HCT116 (cell line): ENCODE measurements around the gene TULP4. TPM values are rescaled to one million over a fixed set of nuclear protein-coding genes. Genes with fewer than 3 reads are reported as not detected.

Experiments
- ATAC-seq: fragments of 200-7000 bp; cut with Tn5 transposase; 2 replicates; pipeline ENCODE4 v1.9.1; 2020; ENCODE audit warnings: mild to moderate bottlenecking, moderate library complexity
- BruUV-seq: library from RNA; stranded (reverse); fragments of 400-500 nt; replicated peaks from 2 replicates; lab custom pipeline; 2021; lab: Mats Ljungman, UMichigan
- CTCF ChIA-PET: fragments of 300-600 bp; sonication (Branson Sonifier 250); formaldehyde crosslinking; loops from one replicate; lab custom pipeline; 2021; ENCODE audit warnings: antibody characterized with exemption; lab: Charles Lee
- POLR2A ChIA-PET: fragments of 300-600, 350-600 bp; sonication (Branson Sonifier 250); formaldehyde crosslinking; loops from one replicate; lab custom pipeline; 2021; ENCODE audit warnings: antibody characterized with exemption; lab: Charles Lee
- RAD21 ChIA-PET, 2 experiments: fragments of 300-600 bp; sonication (Branson Sonifier 250); formaldehyde crosslinking; loops; one replicate each; lab custom pipeline; 2023; ENCODE audit warnings: low total read pairs in 2 of 2; ENCODE audit not compliant: uncharacterized antibody in 2 of 2, unreplicated experiment in 2 of 2, low non-redundant PET in 1 of 2; lab: Charles Lee
- DNase-seq: peaks from one replicate; pipeline ENCODE4 v3.0.0-alpha.2; 2010; ENCODE audit warnings: low read depth, low spot score
- H2AFZ ChIP-seq: fragments of 200-600 bp; shearing (Covaris generic), sonication (generic); 2 replicates; pipeline ENCODE4 v1.6.1; 2017; ENCODE audit warnings: low read depth, mixed run types, mixed read lengths, antibody characterized with exemption, low read length; ENCODE audit not compliant: poor library complexity, severe bottlenecking
- H3K27ac ChIP-seq: 2 replicates; pipeline ENCODE4 v1.5.1; 2012; ENCODE audit warnings: low read depth, low read length
- H3K27me3 ChIP-seq: fragments of 200-600 bp; sonication (generic); 2 replicates; pipeline ENCODE4 v1.6.1; 2016; ENCODE audit warnings: mixed run types, low read length, mixed read lengths; ENCODE audit not compliant: insufficient read depth
- H3K36me3 ChIP-seq, 2 experiments: fragments of 200-500 bp in 1 of 2; fragments of 200-600 bp in 1 of 2; sonication (Bioruptor generic) in 1 of 2; sonication (generic) in 1 of 2; 2 replicates each; pipeline versions ENCODE4 v1.5.1 to v1.6.1; 2014 to 2016; ENCODE audit warnings: low read length in 2 of 2, inconsistent platforms in 1 of 2, mixed read lengths in 1 of 2, mixed run types in 1 of 2; ENCODE audit not compliant: insufficient read depth in 2 of 2, control insufficient read depth in 1 of 2
- H3K4me1 ChIP-seq, 2 experiments: fragments of 200-600 bp in 1 of 2; sonication (generic) in 1 of 2; 2 replicates each; pipeline versions ENCODE4 v1.5.1 to v1.6.1; 2012 to 2017; ENCODE audit warnings: low read length in 2 of 2, inconsistent platforms in 1 of 2, mild to moderate bottlenecking in 1 of 2, mixed read lengths in 1 of 2, mixed run types in 1 of 2, moderate library complexity in 1 of 2; ENCODE audit not compliant: insufficient read depth in 2 of 2, control insufficient read depth in 1 of 2
- H3K4me2 ChIP-seq: fragments of 200-600 bp; sonication (generic); 2 replicates; pipeline ENCODE4 v1.6.1; 2017; ENCODE audit warnings: mixed run types, low read length, mixed read lengths
- H3K4me3 ChIP-seq, 2 experiments: fragments of 200-600 bp in 1 of 2; sonication (generic) in 1 of 2; replicated peaks in 1 of 2; 2 replicates each; pipeline ENCODE4 v1.5.1; 2011 to 2016; ENCODE audit warnings: low read length in 2 of 2, control low read depth in 1 of 2, low read depth in 1 of 2, mild to moderate bottlenecking in 1 of 2, mixed read lengths in 1 of 2, mixed run types in 1 of 2
- H3K79me2 ChIP-seq: fragments of 200-600 bp; sonication (generic); 2 replicates; pipeline ENCODE4 v1.6.1; 2017; ENCODE audit warnings: mild to moderate bottlenecking, mixed run types, low read length, moderate library complexity, mixed read lengths; ENCODE audit not compliant: insufficient read depth
- H3K9ac ChIP-seq: fragments of 200-600 bp; sonication (generic); 2 replicates; pipeline ENCODE4 v1.6.1; 2016; ENCODE audit warnings: low read length, mixed read lengths
- H3K9me2 ChIP-seq: fragments of 200-600 bp; sonication (generic), shearing (Covaris generic); 2 replicates; pipeline ENCODE4 v1.6.1; 2017; ENCODE audit warnings: mixed run types, mild to moderate bottlenecking, moderate library complexity; ENCODE audit not compliant: insufficient read depth
- H3K9me3 ChIP-seq, 2 experiments: fragments of 200-500 bp in 1 of 2; fragments of 200-600 bp in 1 of 2; sonication (Bioruptor generic) in 1 of 2; sonication (generic) in 1 of 2; 2 replicates each; pipeline ENCODE4 v1.6.1; 2014 to 2017; ENCODE audit warnings: low read length in 2 of 2, mixed read lengths in 2 of 2, inconsistent platforms in 1 of 2, low read depth in 1 of 2, mild to moderate bottlenecking in 1 of 2, mixed run types in 1 of 2, moderate library complexity in 1 of 2; ENCODE audit not compliant: control insufficient read depth in 1 of 2, insufficient read depth in 1 of 2
- H4K20me1 ChIP-seq: fragments of 200-600 bp; sonication (generic), shearing (Covaris generic); 2 replicates; pipeline ENCODE4 v1.6.1; 2017; ENCODE audit warnings: mixed run types, mild to moderate bottlenecking, moderate library complexity; ENCODE audit not compliant: insufficient read depth
- ATF3 ChIP-seq: IDR thresholded peaks from 2 replicates; pipeline ENCODE4 v1.6.1; 2012
- CBX3 ChIP-seq: IDR thresholded peaks from 2 replicates; pipeline ENCODE4 v1.6.1; 2012; ENCODE audit warnings: low read depth
- EZH2 ChIP-seq: fragments of 200-600 bp; sonication (generic); IDR thresholded peaks from 2 replicates; pipeline ENCODE4 v1.6.1; 2017; ENCODE audit warnings: antibody characterized with exemption, mixed run types
- EZH2phosphoT487 ChIP-seq: fragments of 200-600 bp; IDR thresholded peaks from 2 replicates; pipeline ENCODE4 v1.6.1; 2018; ENCODE audit warnings: antibody characterized with exemption, borderline replicate concordance
- POLR2A ChIP-seq: IDR thresholded peaks from 2 replicates; pipeline ENCODE4 v1.7.0; 2011; ENCODE audit warnings: borderline replicate concordance; ENCODE audit not compliant: insufficient read depth, insufficient read length; ENCODE audit errors: extremely low read depth
- POLR2AphosphoS5 ChIP-seq: IDR thresholded peaks from 2 replicates; pipeline ENCODE4 v1.6.1; 2011; ENCODE audit warnings: mild to moderate bottlenecking, low read depth, low read length, moderate library complexity
- RAD21 ChIP-seq: IDR thresholded peaks from 2 replicates; pipeline ENCODE4 v1.6.1; 2012; ENCODE audit warnings: low read depth, mild to moderate bottlenecking
- REST ChIP-seq: IDR thresholded peaks from 2 replicates; pipeline ENCODE4 v1.6.1; 2012; ENCODE audit warnings: low read depth
- SIN3A ChIP-seq: IDR thresholded peaks from 2 replicates; pipeline ENCODE4 v1.6.1; 2012; ENCODE audit warnings: low read depth
- SP1 ChIP-seq: IDR thresholded peaks from 2 replicates; pipeline ENCODE4 v1.6.1; 2012; ENCODE audit warnings: low read depth
- SRF ChIP-seq: IDR thresholded peaks from 2 replicates; pipeline ENCODE4 v1.6.1; 2012; ENCODE audit warnings: low read depth
- TCF7L2 ChIP-seq: IDR thresholded peaks from 2 replicates; pipeline ENCODE4 v1.7.0; 2011; ENCODE audit warnings: borderline replicate concordance, inconsistent platforms; ENCODE audit not compliant: insufficient read depth, insufficient read length; ENCODE audit errors: extremely low read depth
- ZFX ChIP-seq: fragments of 450-650 bp; IDR thresholded peaks from 2 replicates; pipeline ENCODE4 v1.6.1; 2017
- ZNF274 ChIP-seq: fragments of 200-500 bp; sonication (Bioruptor generic); IDR thresholded peaks from 2 replicates; pipeline ENCODE4 v1.6.1; 2014; ENCODE audit warnings: mild to moderate bottlenecking, low read depth, low read length, inconsistent platforms
- intact Hi-C: fragments of 100-400 bp; cut with micrococcal nuclease; formaldehyde crosslinking; loops from 2 replicates; pipeline ENCODE4 v1.10.0; 2022
- total RNA-seq: library from RNA; stranded (reverse); gene quantifications from one replicate; pipeline ENCODE4 v1.2.1, GENCODE V29; 2021; ENCODE audit not compliant: unreplicated experiment
- TF ChIP-seq, protein P1 (sequence below), 3 experiments: fragments of 200-600 bp in 1 of 3; sonication (generic) in 1 of 3; IDR thresholded peaks in 2 of 3; conservative IDR thresholded peaks in 1 of 3; 2 replicates each; pipeline ENCODE4 v1.5.1; 2012 to 2017; ENCODE audit warnings: low read depth in 2 of 3, low read length in 2 of 3, antibody characterized with exemption in 1 of 3, borderline replicate concordance in 1 of 3, control low read depth in 1 of 3, mild to moderate bottlenecking in 1 of 3, mixed read lengths in 1 of 3, mixed run types in 1 of 3, moderate library complexity in 1 of 3; ENCODE audit not compliant: insufficient read depth in 1 of 3

TULP4 gene
- total RNA-seq, 1 experiment from 2014 or later, result 70.8 TPM

DNA sequence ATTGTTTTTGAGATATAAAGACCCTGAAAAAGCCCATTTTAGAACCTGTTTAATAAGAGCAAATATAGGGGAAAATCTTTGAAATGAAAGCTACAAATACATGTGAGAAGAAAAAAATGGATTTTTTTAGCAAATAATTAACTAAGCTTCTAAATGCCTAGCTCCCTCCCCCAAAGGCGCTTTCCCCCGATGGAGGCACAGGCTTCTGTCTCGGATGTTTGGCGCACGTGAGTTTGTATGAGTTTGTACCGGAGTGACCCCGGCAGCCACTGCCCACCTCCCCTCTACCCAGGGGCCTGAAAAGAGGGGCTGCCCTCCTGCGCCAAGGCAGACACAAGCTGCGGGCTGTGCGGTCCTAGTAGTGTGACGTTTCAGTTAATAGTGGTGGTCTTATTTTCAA, 197.2 kb downstream of the TULP4 start:
- TF ChIP-seq EZH2, result no peak
- TF ChIP-seq CBX3, result no peak
- TF ChIP-seq TCF7L2, result no peak
- TF ChIP-seq ZFX, result no peak
- no peak for TF ChIP-seq REST
- no peak for TF ChIP-seq ZNF274
- TF ChIP-seq ATF3, result no peak
- TF ChIP-seq, protein P1, sequence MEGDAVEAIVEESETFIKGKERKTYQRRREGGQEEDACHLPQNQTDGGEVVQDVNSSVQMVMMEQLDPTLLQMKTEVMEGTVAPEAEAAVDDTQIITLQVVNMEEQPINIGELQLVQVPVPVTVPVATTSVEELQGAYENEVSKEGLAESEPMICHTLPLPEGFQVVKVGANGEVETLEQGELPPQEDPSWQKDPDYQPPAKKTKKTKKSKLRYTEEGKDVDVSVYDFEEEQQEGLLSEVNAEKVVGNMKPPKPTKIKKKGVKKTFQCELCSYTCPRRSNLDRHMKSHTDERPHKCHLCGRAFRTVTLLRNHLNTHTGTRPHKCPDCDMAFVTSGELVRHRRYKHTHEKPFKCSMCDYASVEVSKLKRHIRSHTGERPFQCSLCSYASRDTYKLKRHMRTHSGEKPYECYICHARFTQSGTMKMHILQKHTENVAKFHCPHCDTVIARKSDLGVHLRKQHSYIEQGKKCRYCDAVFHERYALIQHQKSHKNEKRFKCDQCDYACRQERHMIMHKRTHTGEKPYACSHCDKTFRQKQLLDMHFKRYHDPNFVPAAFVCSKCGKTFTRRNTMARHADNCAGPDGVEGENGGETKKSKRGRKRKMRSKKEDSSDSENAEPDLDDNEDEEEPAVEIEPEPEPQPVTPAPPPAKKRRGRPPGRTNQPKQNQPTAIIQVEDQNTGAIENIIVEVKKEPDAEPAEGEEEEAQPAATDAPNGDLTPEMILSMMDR (IDR thresholded peaks at IDR 0.05 in 2 of 3, conservative IDR thresholded peaks at IDR 0.05 in 1 of 3; ENCODE audit: borderline replicate concordance in 1 of 3, insufficient read depth in 1 of 3, low read depth in 2 of 3, low read length in 2 of 3), result no peak
- no peak for TF ChIP-seq POLR2AphosphoS5
- TF ChIP-seq SIN3A, result no peak
- no peak for TF ChIP-seq SP1
- no peak for TF ChIP-seq POLR2A
- TF ChIP-seq RAD21, result no peak
- no peak for TF ChIP-seq EZH2phosphoT487
- TF ChIP-seq SRF, result no peak
- DNase-seq (no peak), ATAC-seq (no peak)
- intact Hi-C loops, result no loop called here
- no peaks in the 10 kb centered on the region for H3K79me2 ChIP-seq
- H3K27me3 ChIP-seq, result no peaks in the 10 kb centered on the region
- no peaks in the 10 kb centered on the region for H3K4me1 ChIP-seq
- no peak overlapping the region for H3K27ac ChIP-seq
- H3K9me2 ChIP-seq, result no peaks in the 10 kb centered on the region
- H2AFZ ChIP-seq, result no peak overlapping the region
- no TSS peak for BruUV-seq
- ChIA-PET RAD21 (no interaction called here), POLR2A (no interaction called here), CTCF (interaction anchor here (0.8 to 1.0 kb wide), 2 partner anchors 9 to 288 kb away, joined by 3 to 4 read pairs; no protein-coding TSS in a partner anchor)
- H3K9me3 ChIP-seq, result no peaks in the 10 kb centered on the region
- peaks cover 5 to 6% of the 10 kb centered on the region in 2 experiments; a peak in 2 of 4 replicates for H3K36me3 ChIP-seq
- no peaks in the 10 kb centered on the region for H4K20me1 ChIP-seq
- H3K4me2 ChIP-seq, result no peak overlapping the region
- H3K4me3 ChIP-seq, result no peak overlapping the region
- H3K9ac ChIP-seq, result no peak overlapping the region
